NCI-H2107 treated with DMSO at 0.1 percent for 48 hours (cell line): Measurements from ENCODE around the gene ZNF777.
A peak's percentile ranks its signal among the peaks of the same experiment; 100 is the strongest.
"Not testable (repeated sequence)": the region's sequence is repeated elsewhere in the genome, so short reads cannot be mapped to it uniquely, and the experiment has no call there.

Source experiments
- DNase-seq: peaks from one replicate; lab custom pipeline; 2025; ENCODE audit not compliant: unreplicated experiment; lab: John Stamatoyannopoulos, UW

Gene ZNF777

GRCh38 chr7:149455175-149455950 is 5.5 kb downstream of the ZNF777 start:
- no peak for DNase-seq

GRCh38 chr7:149454750-149455149 is 6.1 kb downstream of the ZNF777 start:
- no peak for DNase-seq

- no peak for DNase-seq
These were observed 6.9 kb downstream of the ZNF777 start for GRCh38 chr7:149454006-149454405.

- no peak for DNase-seq
These were observed 10.0 kb downstream of the ZNF777 start for GRCh38 chr7:149450821-149451220.

- DNase-seq, result no peak
These were observed 11.0 kb downstream of the ZNF777 start for GRCh38 chr7:149449897-149450296.

GRCh38 chr7:149448961-149449360 is 11.9 kb downstream of the ZNF777 start:
- no peak for DNase-seq

- not testable (repeated sequence) for DNase-seq
These were observed 14.8 kb downstream of the ZNF777 start for GRCh38 chr7:149446026-149446425.

GRCh38 chr7:149444287-149444686 is 16.6 kb downstream of the ZNF777 start:
- no peak for DNase-seq

- DNase-seq, result no peak
These were observed 17.3 kb downstream of the ZNF777 start for GRCh38 chr7:149443523-149443922.

GRCh38 chr7:149442924-149443323 is 17.9 kb downstream of the ZNF777 start:
- no peak for DNase-seq

- DNase-seq, result no peak
These were observed 20.6 kb downstream of the ZNF777 start for GRCh38 chr7:149440222-149440621.

- DNase-seq, result no peak
These were observed 24.5 kb downstream of the ZNF777 start for GRCh38 chr7:149436358-149436757.

GRCh38 chr7:149433124-149433523 is 27.7 kb downstream of the ZNF777 start:
- DNase-seq, result no peak

- no peak for DNase-seq
These were observed 28.7 kb downstream of the ZNF777 start for GRCh38 chr7:149432121-149432691.

- no peak for DNase-seq
These were observed 29.3 kb downstream of the ZNF777 start for GRCh38 chr7:149431486-149432120.

- no peak for DNase-seq
These were observed 30.7 kb downstream of the ZNF777 start for GRCh38 chr7:149430192-149430591.

- no peak for DNase-seq
These were observed 33.0 kb downstream of the ZNF777 start for GRCh38 chr7:149427893-149428292.

- DNase-seq, result no peak
These were observed 33.7 kb downstream of the ZNF777 start for GRCh38 chr7:149427096-149427680.

- DNase-seq, result no peak
These were observed 37.3 kb downstream of the ZNF777 start for GRCh38 chr7:149423449-149424110.

- DNase-seq, result no peak
These were observed 38.0 kb downstream of the ZNF777 start for GRCh38 chr7:149422914-149423301.

GRCh38 chr7:149422162-149422913 is 38.5 kb downstream of the ZNF777 start:
- DNase-seq, result peak; percentile 39
